Endometrial microvascular endothelial cells (primary cell): ENCODE data around the gene SPTBN5. TPM values are rescaled to one million over a fixed set of nuclear protein-coding genes. Genes with fewer than 3 reads are reported as not detected.
"Not testable (repeated sequence)": the region's sequence is repeated elsewhere in the genome, so short reads cannot be mapped to it uniquely, and the experiment has no call there.

Experiments
- in situ Hi-C: cut with HindIII; loops from 2 replicates; pipeline ENCODE4 v1.10.0; 2017; ENCODE audit warnings: low sequenced_read_pairs, low pct_unique_long_range_greater_than_20kb; ENCODE audit errors: inconsistent ontology term
- total RNA-seq: library from RNA; depleted of rRNA; stranded (reverse); fragments of >200 nt; gene quantifications from one replicate; pipeline ENCODE4 v1.2.3, GENCODE V29; 2015; ENCODE audit errors: inconsistent ontology term

The SPTBN5 gene
- total RNA-seq, 1 donor from 2014 or later = 3.1 TPM

GRCh38 chr15:41836073-41836472 lies 57.8 kb downstream of the SPTBN5 start:
- in situ Hi-C loops = no loop called here

- in situ Hi-C loops = no loop called here
Observed at GRCh38 chr15:41834096-41834495, 59.8 kb downstream of the SPTBN5 start.

- in situ Hi-C loops = no loop called here
Observed at GRCh38 chr15:41832875-41833274, 61.0 kb downstream of the SPTBN5 start.

GRCh38 chr15:41832208-41832607 lies 61.6 kb downstream of the SPTBN5 start:
- in situ Hi-C loops = no loop called here

- in situ Hi-C loops = not testable (repeated sequence)
Observed at GRCh38 chr15:41831291-41831690, 62.6 kb downstream of the SPTBN5 start.

- in situ Hi-C loops = no loop called here
Observed at GRCh38 chr15:41829959-41830646, 63.8 kb downstream of the SPTBN5 start.

- in situ Hi-C loops = no loop called here
Observed at GRCh38 chr15:41828807-41829141, 65.1 kb downstream of the SPTBN5 start.

GRCh38 chr15:41827880-41828806 lies 65.7 kb downstream of the SPTBN5 start, which contains the start of gene JMJD7:
Gene JMJD7, plus strand, starts transcription at chr15:41828092. Its CDS starts 33 bp downstream, at chr15:41828125.
- in situ Hi-C loops = no loop called here

GRCh38 chr15:41827290-41827879 lies 66.5 kb downstream of the SPTBN5 start:
- in situ Hi-C loops = no loop called here

- in situ Hi-C loops = no loop called here
Observed at GRCh38 chr15:41825572-41826535, 68.0 kb downstream of the SPTBN5 start.

- in situ Hi-C loops = no loop called here
Observed at GRCh38 chr15:41825145-41825544, 68.7 kb downstream of the SPTBN5 start.

- in situ Hi-C loops = no loop called here
Observed at GRCh38 chr15:41824062-41824745, 69.6 kb downstream of the SPTBN5 start.

GRCh38 chr15:41823502-41823901 lies 70.4 kb downstream of the SPTBN5 start:
- in situ Hi-C loops = no loop called here

GRCh38 chr15:41822957-41823356 lies 70.9 kb downstream of the SPTBN5 start:
- in situ Hi-C loops = no loop called here

GRCh38 chr15:41822471-41822870 lies 71.4 kb downstream of the SPTBN5 start:
- in situ Hi-C loops = no loop called here

GRCh38 chr15:41821831-41822230 lies 72.0 kb downstream of the SPTBN5 start:
- in situ Hi-C loops = no loop called here

GRCh38 chr15:41820791-41821423 lies 72.9 kb downstream of the SPTBN5 start:
- in situ Hi-C loops = no loop called here
